HG03469 (cell line): ENCODE data around the gene PPP1R14D.

Experiments
- ATAC-seq: cut with Tn5 transposase; IDR thresholded peaks from one replicate; pipeline ENCODE4 v1.9.1; 2021; ENCODE audit warnings: mild to moderate bottlenecking, moderate library complexity, moderate number of reproducible peaks; ENCODE audit not compliant: unreplicated experiment

PPP1R14D gene

DNA sequence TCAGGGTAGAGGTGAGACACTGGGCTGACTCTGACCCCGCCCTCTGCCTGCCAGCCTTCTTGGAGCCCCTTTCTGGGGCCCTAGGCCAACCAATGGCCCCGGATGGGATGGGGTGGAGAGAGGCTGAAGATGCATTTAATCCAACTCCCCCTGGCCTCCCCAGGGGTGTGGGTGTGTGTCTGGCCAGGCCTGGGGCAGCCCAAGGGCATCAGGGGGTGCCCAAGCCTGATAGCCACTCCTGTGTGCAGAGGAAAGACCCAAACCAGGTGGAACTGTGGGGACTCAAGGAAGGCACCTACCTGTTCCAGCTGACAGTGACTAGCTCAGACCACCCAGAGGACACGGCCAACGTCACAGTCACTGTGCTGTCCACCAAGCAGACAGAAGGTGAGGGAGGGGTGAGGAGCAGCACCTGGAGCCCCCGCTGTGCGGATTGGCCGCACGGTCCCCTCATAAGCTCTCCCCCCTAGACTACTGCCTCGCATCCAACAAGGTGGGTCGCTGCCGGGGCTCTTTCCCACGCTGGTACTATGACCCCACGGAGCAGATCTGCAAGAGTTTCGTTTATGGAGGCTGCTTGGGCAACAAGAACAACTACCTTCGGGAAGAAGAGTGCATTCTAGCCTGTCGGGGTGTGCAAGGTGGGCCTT is 24.9 kb upstream of the PPP1R14D start:
- ATAC-seq = no peak

DNA sequence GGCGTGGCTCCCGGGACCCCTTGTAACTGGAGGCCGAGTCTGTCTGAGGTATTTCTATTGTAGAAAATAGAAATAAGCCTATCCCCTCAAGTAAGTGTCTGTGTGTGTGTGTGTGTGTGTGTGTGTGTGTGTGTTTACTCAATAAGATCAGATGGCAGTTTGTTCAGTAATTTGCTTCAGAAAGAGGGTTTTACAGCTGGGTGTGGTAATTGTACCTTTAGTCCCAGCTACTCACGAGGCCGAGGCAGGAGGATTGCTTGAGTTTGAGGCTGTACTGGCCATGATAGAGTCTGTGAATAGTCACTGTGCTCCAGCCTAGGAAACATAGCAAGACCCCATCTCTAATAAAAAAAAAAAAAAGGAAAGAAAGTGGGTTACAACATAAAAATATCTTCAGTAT is 24.0 kb upstream of the PPP1R14D start:
- ATAC-seq = no peak

DNA sequence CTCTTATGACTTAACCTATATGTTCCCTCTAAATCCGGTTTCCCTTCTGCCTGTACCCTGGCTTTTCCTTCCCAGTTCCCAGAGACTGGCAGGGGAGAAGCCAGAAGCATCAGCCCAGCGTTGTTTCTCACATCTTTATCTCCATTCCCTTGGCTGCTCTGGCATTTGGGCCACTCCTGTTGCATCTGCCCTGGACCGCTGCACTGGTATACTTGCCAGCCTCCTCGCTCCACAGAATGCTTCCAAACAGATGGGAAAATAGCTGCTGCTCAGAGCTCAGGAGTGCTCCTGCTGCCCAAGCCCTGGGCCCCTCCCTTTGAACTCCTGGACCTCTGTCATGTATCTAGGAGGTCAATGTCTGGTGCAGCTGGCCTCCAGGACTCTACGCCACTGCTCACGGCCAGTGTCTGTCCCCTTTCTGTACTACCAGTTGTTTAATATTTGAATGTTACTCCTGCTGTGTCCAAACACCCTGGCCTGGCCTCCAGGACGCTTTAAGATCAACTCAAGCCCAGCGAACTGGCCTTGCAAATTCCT is 22.1 kb upstream of the PPP1R14D start:
- no peak for ATAC-seq

DNA sequence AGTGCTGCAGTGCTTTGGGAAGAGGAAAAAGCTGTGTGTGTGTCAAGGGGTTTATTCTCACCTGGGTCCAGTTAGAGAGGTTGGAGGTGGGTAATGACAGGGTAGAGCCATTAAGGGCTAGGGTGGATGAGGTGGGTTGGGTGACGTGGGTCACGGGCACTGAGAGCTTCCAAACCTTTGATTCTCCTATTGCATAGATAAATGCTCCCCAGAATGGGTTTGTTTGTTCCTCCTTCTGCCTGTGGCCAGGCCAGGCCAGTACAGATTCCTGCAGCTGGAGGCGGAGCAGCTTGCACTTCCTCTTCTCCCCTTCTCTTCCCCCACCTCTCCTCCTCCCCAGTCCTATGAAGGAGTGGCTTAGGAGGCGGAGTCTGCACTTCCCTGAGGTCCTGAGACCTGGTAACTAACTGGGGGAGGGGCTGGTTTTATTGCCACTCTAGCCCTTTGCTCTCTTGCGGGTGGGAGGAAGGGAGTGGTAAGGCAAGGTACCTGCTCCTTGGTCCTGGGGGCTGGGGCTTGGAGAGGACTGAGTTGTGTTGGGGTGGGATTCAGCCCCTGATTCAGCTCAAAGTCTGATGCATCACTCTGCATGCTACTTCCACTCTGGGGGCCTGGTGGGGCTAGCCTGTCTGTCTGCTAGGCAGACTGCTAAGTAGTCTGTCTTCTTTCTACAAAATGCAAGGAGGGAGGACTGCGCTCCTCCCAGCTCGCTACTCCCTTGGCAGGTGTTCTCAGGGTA is 18.9 kb upstream of the PPP1R14D start:
- no peak for ATAC-seq

DNA sequence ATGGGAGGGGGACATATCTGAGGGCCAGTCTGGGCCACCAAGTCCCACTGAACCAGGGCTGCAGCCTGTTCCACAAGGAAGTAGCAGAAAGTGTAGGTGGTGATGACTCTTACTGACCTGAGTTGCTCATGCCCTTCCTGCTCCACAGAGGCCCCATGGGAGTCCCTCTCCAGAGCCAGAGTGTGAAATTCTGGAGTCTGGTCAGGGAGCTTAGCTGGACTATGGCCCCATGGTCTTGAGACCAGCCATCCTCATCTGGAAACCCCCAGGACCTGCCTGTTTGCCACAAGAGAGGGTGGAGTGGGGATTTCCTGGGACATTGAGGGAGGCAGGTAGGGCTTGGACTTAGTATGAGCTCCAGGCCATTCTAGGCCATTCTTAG is 18.3 kb upstream of the PPP1R14D start:
- no peak for ATAC-seq

DNA sequence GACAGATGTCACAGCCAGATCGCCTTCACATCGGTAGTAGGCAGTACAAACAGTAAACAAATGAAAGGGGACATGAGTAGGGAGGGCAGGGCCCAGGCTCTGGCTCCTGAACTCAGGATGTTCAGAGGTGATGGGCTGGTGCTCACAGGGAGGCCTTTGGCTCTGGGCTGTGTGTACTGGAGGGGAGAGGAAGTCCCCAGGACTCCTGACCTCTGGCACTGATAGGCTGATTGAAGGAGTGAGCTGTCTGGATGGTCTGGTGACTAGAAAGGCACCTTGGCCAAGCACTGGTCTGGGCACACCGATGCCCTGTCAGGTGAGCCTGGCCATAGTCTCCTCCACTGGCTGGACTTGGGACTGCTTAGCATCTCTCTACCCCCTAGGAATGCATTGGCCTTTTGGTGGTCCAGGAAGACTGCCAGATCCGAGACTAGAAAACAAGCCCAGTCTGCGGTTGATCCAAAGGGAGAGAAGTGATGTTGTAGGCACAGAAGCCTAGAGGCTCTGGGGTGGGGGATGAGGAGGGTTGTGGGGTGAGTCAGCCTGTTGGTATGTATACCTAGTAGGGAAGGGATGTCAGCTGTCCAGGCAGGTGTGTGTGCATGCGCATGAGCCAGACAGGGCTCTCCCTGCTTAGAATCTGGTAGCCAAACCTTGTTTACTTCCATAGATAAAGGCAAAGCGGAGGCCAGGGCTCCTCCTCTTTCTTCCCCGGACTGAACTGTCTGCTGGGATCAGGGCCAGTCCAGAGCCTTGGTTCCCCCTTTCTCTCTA is 17.2 kb upstream of the PPP1R14D start:
- ATAC-seq = no peak

DNA sequence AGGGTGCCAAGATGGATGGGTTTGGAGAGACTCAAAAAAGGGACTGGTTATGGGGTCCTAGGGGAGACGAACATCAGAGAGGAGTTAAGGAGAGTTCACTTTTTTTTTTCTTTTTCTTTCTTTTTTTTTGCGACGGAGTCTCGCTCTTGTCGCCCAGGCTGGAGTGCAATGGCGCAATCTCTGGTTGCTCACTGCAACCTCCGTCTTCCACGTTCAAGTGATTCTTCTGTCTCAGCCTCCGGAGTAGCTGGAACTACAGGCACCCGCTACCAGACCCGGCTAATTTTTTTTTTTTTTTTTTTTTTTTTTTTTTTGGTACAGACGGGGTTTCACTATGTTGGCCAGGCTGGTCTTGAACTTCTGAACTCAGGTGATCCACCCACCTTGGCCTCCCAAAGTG is 16.5 kb upstream of the PPP1R14D start:
- ATAC-seq = no peak

DNA sequence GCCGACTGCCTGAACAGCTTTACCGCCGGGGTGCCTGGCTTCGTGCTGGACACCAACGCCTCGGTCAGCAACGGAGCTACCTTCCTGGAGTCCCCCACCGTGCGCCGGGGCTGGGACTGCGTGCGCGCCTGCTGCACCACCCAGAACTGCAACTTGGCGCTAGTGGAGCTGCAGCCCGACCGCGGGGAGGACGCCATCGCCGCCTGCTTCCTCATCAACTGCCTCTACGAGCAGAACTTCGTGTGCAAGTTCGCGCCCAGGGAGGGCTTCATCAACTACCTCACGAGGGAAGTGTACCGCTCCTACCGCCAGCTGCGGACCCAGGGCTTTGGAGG is 16.2 kb upstream of the PPP1R14D start:
- ATAC-seq = no peak

DNA sequence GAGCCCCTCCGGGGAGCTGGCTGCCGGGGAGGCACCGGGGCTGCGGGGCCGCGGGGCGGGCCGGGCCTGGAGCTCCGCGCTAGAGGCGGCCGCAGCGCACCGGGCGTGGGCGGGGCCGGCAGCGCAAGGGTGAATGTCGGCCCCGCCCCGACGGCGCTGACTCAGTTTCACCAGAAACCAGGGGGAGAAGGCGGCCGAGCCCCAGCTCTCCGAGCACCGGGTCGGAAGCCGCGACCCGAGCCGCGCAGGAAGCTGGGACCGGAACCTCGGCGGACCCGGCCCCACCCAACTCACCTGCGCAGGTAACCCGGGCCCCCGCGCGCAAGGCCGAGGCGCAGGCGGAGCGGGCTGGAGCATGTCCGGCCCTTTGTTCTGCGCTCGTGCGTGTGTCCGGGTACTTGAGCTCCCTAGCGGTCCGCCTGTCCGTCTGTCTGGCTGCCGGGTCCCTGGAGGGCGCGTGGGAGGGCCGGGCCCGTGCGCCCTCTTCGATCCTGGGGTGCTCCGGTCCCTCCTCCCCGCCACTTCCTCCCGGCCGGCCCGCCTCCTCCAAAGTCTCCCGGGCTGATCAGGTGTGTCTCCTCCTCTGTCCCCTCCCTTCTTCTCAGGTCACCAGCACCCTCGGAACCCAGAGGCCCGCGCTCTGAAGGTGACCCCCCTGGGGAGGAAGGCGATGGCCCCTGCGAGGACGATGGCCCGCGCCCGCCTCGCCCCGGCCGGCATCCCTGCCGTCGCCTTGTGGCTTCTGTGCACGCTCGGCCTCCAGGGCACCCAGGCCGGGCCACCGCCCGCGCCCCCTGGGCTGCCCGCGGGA is 15.6 kb upstream of the PPP1R14D start, which contains the start of gene SPINT1:
Gene SPINT1, plus strand, starts transcription at position 164 of the 811 bp plus-strand sequence. Its CDS starts 507 bp downstream, at position 671.
- ATAC-seq = no peak

DNA sequence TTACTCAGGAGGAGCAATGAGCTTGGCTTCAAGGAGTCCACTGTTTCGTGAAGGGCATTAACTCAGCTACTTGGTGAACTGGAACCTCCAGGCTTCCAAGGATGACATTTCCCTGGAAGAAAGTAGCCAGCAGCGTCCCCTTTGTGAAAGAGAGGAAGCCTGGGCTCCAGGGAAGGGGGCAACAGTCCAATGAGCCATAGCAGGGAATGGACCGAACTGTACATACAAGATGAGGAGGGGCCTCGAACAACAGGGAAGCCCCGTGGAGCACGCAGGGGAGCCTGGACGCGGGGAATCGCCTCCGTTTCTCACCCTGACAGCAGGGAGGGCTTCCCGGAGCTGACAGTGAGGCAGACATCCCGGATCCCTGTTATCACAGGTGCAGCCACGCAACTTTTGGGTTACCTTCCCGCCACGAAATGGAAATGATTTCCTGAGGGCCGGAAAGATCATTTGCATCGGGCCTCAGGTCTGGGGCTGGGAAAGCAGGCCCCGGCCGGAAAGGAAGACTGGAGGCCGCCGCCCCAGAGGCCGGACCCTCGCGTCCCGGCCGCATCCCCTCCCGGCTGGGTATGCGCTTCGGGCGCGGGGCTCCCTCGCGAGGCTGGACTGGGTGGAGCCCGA is 14.9 kb upstream of the PPP1R14D start:
- no peak for ATAC-seq

DNA sequence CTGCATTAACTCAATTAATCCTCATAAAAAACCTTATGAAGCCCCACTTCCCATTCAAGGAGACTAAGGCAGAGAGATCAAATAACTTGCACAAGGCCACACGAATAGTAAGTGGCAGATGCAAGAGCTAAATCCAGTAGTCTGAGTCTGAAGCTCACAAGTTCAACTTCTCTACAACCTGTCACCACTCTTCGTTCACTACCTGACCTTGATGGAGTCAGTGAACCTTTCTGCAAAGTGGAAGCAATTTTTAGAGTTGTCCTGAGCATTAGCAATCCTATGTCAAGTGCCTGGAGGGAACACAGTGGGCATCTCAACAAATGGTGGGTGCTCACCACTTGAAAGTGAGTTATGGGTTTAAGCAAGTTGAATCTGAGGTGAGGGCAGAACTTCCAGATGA is 13.2 kb upstream of the PPP1R14D start:
- no peak for ATAC-seq

DNA sequence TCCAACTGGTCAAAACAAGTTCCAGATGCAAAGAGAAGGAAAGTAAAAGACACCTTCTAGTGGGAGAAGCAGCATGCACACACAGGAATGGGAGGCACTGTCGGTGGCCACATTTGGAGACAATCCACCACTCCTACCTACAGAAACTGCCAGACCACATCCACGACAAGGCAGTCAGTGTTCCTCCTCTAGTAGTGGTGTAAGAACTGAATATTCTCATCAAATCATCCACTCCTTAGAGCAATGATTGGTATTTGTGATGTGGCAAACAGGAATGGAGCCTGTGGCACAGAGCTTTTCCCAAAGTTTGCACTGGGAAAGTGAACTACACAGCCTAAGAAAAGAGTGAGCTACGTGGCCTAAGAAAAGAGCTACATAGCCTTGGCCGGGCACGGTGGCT is 10.2 kb upstream of the PPP1R14D start:
- ATAC-seq = no peak

DNA sequence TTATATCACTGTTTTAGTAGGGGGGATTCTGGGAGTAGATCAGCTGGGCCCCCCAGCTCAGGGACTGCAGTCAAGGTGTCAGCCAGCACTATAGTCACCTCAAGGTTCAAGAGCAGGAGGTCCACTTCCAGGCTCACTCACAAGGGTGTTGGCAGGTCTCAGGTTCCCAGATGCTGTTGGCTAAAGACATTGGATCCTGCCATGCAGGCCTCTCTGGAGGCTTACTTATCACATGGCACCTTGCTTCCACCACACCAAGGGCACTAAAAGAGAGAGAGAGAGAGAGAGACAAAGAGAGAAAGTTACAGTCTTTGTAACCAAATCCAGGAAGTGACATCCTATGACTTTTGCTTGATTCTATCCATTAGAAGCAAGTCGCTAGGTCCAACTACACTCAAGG is 7.5 kb upstream of the PPP1R14D start:
- ATAC-seq = no peak

DNA sequence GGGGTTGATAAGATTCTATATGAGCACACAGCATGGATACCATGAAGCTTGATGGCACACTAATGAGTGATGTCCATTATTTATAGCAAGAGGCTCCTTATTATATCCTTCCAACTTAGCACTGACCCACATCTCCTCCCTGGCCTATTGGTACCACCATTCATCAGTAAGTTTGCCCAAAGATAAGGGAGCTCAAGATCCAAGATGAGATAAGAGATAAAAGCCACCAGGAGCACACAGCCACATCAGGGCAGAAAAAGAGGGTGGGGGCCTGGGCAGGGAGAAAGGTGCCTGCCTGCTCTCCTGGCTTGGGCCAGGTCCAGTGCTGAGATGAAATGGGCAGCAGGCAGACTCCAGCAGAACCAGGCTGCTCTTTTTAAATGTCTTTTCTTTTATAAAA is 4.4 kb upstream of the PPP1R14D start:
- ATAC-seq = no peak

DNA sequence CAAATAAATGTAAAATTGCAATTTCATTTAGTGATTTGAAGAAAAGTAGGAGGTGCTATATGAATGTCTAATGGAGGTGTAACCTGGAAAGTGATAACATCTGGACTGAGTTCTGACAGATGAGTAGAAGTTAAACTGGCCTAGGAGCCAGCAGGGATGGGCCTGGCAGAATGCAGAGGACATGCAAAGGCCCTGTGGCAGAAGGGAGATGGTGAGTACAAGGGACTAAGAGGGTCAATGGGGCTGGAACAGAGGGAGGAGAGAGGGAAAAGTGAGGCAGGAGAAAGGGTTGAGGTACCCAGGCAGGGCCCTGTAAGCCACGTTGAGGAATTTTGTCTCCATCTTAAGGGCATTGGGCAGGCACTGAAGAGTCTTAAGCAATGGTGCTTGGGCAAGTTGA is 3.4 kb upstream of the PPP1R14D start:
- no peak for ATAC-seq

DNA sequence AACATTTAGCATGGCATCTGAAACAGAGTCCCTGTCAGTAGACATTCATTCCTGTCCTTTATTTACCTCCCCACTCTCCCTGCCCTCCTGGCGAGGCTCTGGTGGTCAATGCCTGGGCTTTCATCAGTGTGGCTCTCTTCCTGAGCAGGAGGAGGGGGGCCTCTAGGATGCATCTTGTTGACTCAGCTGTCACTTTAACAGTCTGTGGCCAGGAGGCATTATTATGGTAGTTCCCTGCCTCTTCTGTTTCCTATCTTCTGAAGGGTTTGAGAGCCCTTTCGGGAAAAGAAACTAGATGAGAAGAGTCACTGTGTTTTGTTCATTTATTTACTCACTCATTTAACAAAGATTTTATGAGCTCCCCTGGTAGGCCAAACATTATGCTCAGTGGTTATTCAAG is 2.4 kb upstream of the PPP1R14D start:
- no peak for ATAC-seq

DNA sequence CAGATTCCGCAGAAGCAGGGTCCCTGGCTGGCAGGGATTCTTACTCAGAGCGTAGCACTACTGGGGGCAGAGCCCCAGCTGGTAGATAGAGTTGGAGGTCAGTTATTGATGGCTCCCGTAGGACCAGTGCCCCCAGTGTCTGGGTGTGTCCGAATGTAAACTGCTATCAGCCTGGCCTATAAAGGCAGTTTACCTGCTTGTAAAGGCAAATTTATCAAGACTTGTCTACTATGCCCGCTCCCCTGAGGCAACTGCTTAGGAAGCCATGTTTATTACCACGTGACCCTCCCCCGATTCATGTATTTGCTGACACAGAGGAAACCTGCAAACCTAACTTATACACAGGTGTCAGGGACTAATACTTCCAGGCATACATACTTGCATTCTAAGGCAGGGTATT is 607 bp upstream of the PPP1R14D start:
- no peak for ATAC-seq

DNA sequence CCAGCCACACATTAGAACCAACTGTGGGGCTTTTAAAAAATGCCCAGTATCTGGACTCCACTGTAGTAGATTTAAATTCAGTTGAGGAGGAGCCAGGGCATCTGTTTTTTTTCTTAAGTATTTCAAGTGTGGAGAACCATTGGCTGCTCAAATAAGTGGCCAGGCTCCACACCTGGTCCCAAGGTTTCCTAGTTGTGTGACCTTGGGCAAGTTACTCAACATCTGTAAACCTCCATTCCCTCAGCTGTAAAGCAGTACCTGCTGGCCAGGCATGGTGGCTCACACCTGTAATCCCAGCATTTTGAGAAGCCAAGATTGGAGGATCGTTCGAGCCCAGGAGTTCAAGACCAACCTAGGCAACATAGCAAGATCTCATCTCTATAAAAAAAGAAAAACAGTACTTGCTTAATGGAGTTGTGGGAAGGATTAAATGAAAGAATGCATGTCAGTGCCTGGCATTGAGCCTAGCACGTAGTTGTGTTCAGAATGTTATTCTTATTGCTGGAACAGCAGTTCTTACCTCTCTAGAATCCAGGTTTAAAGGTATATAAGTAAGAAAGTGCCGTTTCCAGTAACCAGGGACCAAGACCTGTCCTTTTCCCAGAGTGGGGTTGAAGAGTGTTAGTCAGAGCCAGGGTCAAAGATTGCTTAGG is 2.0 kb downstream of the PPP1R14D start:
- no peak for ATAC-seq

DNA sequence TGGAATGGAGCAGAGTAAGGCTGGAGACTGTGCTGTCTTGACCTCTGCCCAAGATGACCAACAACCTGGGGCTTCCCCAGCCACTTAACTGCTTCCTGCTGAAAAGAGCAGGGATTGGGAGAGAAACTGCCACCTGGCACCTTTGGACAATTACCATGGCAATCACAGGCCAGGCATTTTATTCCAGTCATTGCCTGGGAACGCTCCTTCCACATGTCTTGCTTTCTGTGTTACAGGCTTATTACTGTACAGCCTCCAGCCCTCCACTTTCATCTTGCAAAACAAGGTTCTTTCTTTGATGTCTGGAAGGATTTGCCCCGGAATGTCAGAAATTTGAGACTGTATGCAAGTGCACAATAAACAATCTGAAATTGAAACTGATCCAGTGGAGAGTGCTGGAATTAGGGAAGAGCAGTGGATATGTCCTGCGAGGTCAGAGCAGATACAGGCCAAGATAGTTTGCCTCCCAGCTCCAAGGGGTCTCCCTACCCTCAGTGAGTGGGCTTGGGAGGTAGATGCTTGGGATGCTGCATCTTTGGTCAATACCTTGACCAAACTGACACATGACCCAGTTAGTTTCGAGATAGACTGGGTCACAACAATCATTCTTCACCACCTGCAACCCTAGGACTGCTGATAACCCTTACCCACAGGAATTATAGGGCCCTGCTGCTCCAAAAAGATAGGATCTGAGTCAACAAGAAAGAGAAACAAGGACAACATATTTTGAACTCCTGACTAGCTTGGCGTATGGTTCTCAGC is 2.7 kb downstream of the PPP1R14D start:
- ATAC-seq = no peak
